Measurements from ENCODE around the gene MACROD2. TPM values are rescaled to one million over a fixed set of nuclear protein-coding genes. Genes with fewer than 3 reads are reported as not detected.

The MACROD2 gene
- total RNA-seq, 4 donors from 2014 or later, result 4.6 to 33.0 (median 8.3) TPM

- in situ Hi-C loops (cut with MboI; ENCODE audit: low pct_ligation_motif_present in 1 of 4, low pct_unique_long_range_greater_than_20kb in 1 of 4, low sequenced_read_pairs in 3 of 4) (no loop called here), intact Hi-C loops (cut with DNase I; ENCODE audit: low total_unique reads) (no loop called here)
- H3K4me3 ChIP-seq, result no peak overlapping the region
- H3K4me1 ChIP-seq, result peaks cover 0 to 9% (median 6%) of the 10 kb centered on the region in 4 donors
- H3K9me3 ChIP-seq, result no peaks in the 10 kb centered on the region
- no peak for DNase-seq
- no peaks in the 10 kb centered on the region for H3K36me3 ChIP-seq
- H3K27ac ChIP-seq, result no peak overlapping the region
- no peaks in the 10 kb centered on the region for H3K27me3 ChIP-seq
- TF ChIP-seq POLR2A (IDR thresholded peaks at IDR 0.05) (no peak), EP300 (IDR thresholded peaks at IDR 0.05; ENCODE audit: low read depth) (no peak), CTCF (IDR thresholded peaks at IDR 0.05) (no peak), POLR2AphosphoS5 (IDR thresholded peaks at IDR 0.05) (no peak)
These were observed 1768.0 kb downstream of the MACROD2 start for GRCh38 chr20:15763366-15763765.

- DNase-seq, result no peak
- TF ChIP-seq CTCF (IDR thresholded peaks at IDR 0.05), result no peak
- no peak for TF ChIP-seq EP300 (IDR thresholded peaks at IDR 0.05; ENCODE audit: low read depth)
- TF ChIP-seq POLR2AphosphoS5 (IDR thresholded peaks at IDR 0.05), result no peak
- no peak for TF ChIP-seq POLR2A (IDR thresholded peaks at IDR 0.05)
- H3K4me1 ChIP-seq, result no peaks in the 10 kb centered on the region
- no peak overlapping the region for H3K27ac ChIP-seq
- no peaks in the 10 kb centered on the region for H3K36me3 ChIP-seq
- WGBS, 2 donors (ENCODE audit: low coverage in 1 of 2), result 50 to 66% methylated on average over 1 of the region's 1 CpG
- in situ Hi-C loops (cut with MboI; ENCODE audit: low pct_ligation_motif_present in 1 of 4, low pct_unique_long_range_greater_than_20kb in 1 of 4, low sequenced_read_pairs in 3 of 4), result no loop called here
- H3K27me3 ChIP-seq, result no peaks in the 10 kb centered on the region
- H3K4me3 ChIP-seq, result no peak overlapping the region
- intact Hi-C loops (cut with DNase I; ENCODE audit: low total_unique reads), result no loop called here
- no peaks in the 10 kb centered on the region for H3K9me3 ChIP-seq
These were observed 1772.3 kb downstream of the MACROD2 start for GRCh38 chr20:15767586-15767985.

DNA sequence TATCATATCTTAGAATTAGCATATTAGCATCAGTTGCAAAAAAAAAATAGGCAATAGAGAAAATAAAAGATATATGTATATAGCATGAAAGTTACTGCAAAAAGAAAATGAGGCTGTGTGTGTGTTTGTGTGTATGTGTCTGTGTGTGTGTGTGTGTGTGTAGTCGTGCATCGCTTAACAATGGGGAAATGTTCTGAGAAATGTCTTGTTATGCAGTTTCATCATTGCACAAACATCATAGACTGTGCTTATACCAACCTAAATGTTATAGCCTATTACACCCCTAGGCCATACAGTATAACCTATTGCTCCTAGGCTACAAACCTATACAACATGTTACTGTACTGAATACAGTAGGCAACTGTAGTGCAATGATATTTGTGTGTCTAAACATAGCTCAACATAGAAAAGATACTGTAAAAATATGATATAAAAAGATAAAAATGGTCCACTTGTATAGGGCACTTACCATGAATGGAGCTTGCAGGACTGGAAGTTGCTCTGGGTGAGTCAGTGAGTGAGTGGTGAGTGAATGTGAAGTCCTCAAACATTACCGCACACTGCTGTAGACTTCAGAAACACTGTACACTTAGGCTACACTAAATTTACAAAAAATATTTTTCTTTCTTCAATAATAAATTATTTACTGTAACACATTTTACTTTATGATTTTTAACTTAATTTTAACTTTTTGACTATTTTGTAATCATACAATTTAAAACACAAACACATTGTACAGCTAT is 1772.9 kb downstream of the MACROD2 start:
- intact Hi-C loops (cut with DNase I; ENCODE audit: low total_unique reads), result no loop called here
- 88 to 90% methylated on average over 3 of the region's 3 CpGs for WGBS, 2 donors (ENCODE audit: low coverage in 1 of 2)

DNA sequence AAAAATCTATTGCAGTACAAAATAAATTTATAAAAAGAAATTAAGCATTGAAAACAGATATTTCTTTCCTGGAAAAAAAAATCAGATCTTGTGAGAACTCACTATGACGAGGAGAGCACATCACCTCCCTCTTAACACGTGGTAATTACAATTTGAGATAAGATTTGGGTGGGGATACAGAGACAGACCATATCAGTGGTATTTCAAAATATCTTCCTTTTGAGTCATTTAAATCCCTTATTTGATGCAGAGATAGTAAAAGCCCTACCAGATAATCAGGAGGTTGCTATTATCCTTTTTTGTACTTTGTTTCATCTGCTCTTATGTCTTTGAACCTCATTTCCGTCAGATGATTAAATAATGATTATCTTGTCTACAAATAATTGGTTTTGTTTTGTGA is 1777.5 kb downstream of the MACROD2 start:
- intact Hi-C loops (cut with DNase I; ENCODE audit: low total_unique reads), result no loop called here
- TF ChIP-seq CTCF (IDR thresholded peaks at IDR 0.05) (no peak), POLR2AphosphoS5 (IDR thresholded peaks at IDR 0.05) (no peak), EP300 (IDR thresholded peaks at IDR 0.05; ENCODE audit: low read depth) (no peak), POLR2A (IDR thresholded peaks at IDR 0.05) (no peak)
- WGBS, 2 donors (ENCODE audit: low coverage in 1 of 2), result 61 to 67% methylated on average over 3 of the region's 3 CpGs

More for the DNA sequence above, 1772.9 kb downstream of the MACROD2 start:
- in situ Hi-C loops (cut with MboI; ENCODE audit: low pct_ligation_motif_present in 1 of 4, low pct_unique_long_range_greater_than_20kb in 1 of 4, low sequenced_read_pairs in 3 of 4), result no loop called here
- H3K27ac ChIP-seq, result no peak overlapping the region
- no peak for DNase-seq
- no peak overlapping the region for H3K4me3 ChIP-seq
- no peaks in the 10 kb centered on the region for H3K27me3 ChIP-seq
- no peaks in the 10 kb centered on the region for H3K4me1 ChIP-seq
- no peak for TF ChIP-seq POLR2A (IDR thresholded peaks at IDR 0.05)
- TF ChIP-seq POLR2AphosphoS5 (IDR thresholded peaks at IDR 0.05), result no peak
- TF ChIP-seq CTCF (IDR thresholded peaks at IDR 0.05), result no peak
- TF ChIP-seq EP300 (IDR thresholded peaks at IDR 0.05; ENCODE audit: low read depth), result no peak
- no peaks in the 10 kb centered on the region for H3K36me3 ChIP-seq
- no peaks in the 10 kb centered on the region for H3K9me3 ChIP-seq

More for the DNA sequence above, 1777.5 kb downstream of the MACROD2 start:
- no peak for DNase-seq
- Histone ChIP-seq H3K36me3 (no peaks in the 10 kb centered on the region), H3K27me3 (no peaks in the 10 kb centered on the region), H3K4me3 (no peak overlapping the region), H3K4me1 (no peaks in the 10 kb centered on the region), H3K9me3 (no peaks in the 10 kb centered on the region), H3K27ac (no peak overlapping the region)
- in situ Hi-C loops (cut with MboI; ENCODE audit: low pct_ligation_motif_present in 1 of 4, low pct_unique_long_range_greater_than_20kb in 1 of 4, low sequenced_read_pairs in 3 of 4), result no loop called here
